ENCODE measurements around the gene ASCL5.

Gene ASCL5

DNA sequence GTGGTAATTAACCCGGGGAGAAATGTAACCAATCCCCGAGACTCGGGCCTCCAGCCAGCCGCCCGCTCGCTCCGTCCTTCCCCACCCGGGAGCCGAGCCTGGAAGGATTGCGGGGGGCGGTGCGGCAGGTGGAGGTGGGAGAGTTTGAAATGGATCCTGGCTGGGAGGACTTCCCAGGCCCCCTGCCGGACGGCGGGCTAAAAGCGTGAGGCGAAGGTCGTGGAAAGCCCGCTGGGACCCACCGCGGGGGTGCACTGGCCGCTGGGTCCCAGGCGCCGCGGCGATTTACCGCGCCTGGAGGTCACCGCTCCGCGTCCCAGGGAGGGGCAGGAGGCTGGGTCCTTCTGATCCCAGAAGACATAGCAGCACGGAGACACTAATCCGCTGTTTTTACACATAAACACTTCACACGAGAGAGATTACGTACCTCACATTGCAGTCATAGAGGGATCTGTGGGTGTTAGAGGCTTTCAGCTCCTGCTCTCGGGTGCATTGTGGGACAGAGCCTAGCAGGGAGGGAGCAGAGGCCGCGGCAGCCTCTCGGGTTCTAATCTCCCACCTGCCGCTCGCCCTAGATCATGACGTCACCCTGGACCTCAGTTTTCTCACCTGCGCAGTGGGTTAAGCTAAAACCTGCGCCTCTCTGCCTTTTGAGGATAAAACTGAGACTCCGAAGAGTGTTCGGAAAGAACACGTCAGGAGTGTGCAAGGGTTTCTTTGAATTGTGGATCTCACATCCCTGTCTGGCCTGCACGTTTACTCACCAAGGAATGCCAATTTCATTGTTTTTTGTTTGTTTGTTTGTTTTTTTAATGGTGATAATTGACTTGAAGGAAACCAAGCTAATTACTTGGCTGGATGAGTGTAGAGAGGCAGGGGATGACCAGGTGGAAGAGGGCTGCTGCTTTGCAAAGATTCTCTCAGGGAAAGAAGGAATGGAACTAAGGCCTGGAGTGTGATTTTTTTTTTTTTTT lies 44.4 kb upstream of the ASCL5 start:
- peak; percentile 81 for DNase-seq (ENCODE audit: extremely low spot score)
- CTCF ChIA-PET: interaction anchor here (0.9 to 4.6 kb wide), 4 partner anchors 14 to 21 kb away, joined by 6 to 31 read pairs (median 8); partner anchors contain the start of gene TMEM9
- POLR2A ChIA-PET: interaction anchor here (0.6 to 1.6 kb wide), 2 partner anchors 17 to 1637 kb away, joined by 3 to 4 read pairs; partner anchors contain the start of genes KDM5B and TMEM9
- TF ChIP-seq CTCF (IDR thresholded peaks at IDR 0.05; ENCODE audit: control extremely low read depth, extremely low read depth, low read depth, missing control alignments): peak; percentile 22

DNA sequence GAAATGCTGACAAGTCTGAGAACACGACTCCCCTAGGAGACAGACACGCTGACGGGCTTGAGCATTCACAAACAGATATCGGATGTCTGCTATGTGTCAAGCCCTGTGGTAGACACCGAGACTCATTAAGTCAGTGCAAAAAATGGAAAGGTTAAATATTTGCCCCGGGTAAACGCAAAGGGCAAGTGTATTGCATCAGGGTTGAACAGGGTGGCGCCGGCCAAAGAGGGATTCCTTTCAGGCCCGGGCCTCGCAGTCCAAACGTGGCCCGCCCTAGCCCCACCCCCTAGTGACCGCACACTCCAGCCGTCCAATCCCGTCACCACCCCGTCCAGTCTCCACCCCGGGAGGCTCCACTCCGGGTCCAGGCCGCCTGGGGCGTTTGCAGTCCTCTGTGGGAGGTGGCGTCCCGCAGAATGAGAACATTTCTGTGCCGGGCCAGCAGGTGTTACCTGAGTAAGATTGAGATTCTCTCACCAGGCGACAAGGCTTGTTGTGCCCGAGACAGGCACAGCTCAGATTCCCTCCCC lies 43.6 kb upstream of the ASCL5 start:
- no peak for TF ChIP-seq CTCF (IDR thresholded peaks at IDR 0.05; ENCODE audit: control extremely low read depth, extremely low read depth, low read depth, missing control alignments)
- peak; percentile 95 for DNase-seq (ENCODE audit: extremely low spot score)
- ChIA-PET CTCF (interaction anchor here (2.1 to 4.6 kb wide), 3 partner anchors 13 to 20 kb away, joined by 6 to 31 read pairs (median 8); partner anchors contain the start of gene TMEM9), POLR2A (interaction anchor here (0.6 to 1.6 kb wide), 2 partner anchors 17 to 1637 kb away, joined by 3 to 4 read pairs; partner anchors contain the start of genes KDM5B and TMEM9)

- no peak for TF ChIP-seq CTCF (IDR thresholded peaks at IDR 0.05; ENCODE audit: control extremely low read depth, extremely low read depth, low read depth, missing control alignments)
- POLR2A ChIA-PET: interaction anchor here (1.6 kb wide), 1 partner anchor 16 kb away, joined by 4 read pairs; the partner anchor contains the start of gene TMEM9
- CTCF ChIA-PET: interaction anchor here (1.4 to 4.6 kb wide), 5 partner anchors 12 to 198 kb away, joined by 3 to 31 read pairs (median 8); partner anchors contain the start of gene TMEM9
- no peak for DNase-seq (ENCODE audit: extremely low spot score)
Measured at GRCh38 chr1:201169971-201170532, 43.1 kb upstream of the ASCL5 start.

- CTCF ChIA-PET: interaction anchor here (1.2 to 4.6 kb wide), 7 partner anchors 8 to 197 kb away, joined by 3 to 31 read pairs (median 4); no protein-coding TSS in a partner anchor
- POLR2A ChIA-PET: interaction anchor here (0.5 kb wide), 1 partner anchor 198 kb away, joined by 3 read pairs; no protein-coding TSS in a partner anchor
- no peak for TF ChIP-seq CTCF (IDR thresholded peaks at IDR 0.05; ENCODE audit: control extremely low read depth, extremely low read depth, low read depth, missing control alignments)
- DNase-seq (ENCODE audit: extremely low spot score): no peak
Measured at GRCh38 chr1:201169203-201169602, 42.2 kb upstream of the ASCL5 start.

GRCh38 chr1:201167041-201167991 lies 40.3 kb upstream of the ASCL5 start:
- ChIA-PET CTCF (interaction anchor here (1.3 to 4.0 kb wide), 5 partner anchors 9 to 48 kb away, joined by 4 to 16 read pairs (median 4); no protein-coding TSS in a partner anchor), POLR2A (no interaction called here)
- DNase-seq (ENCODE audit: extremely low spot score): no peak

More at GRCh38 chr1:201167041-201167991, 40.3 kb upstream of the ASCL5 start:
- no peak for TF ChIP-seq CTCF (IDR thresholded peaks at IDR 0.05; ENCODE audit: control extremely low read depth, extremely low read depth, low read depth, missing control alignments)
